Body of pancreas (tissue), 4 donors: Measurements from ENCODE around the gene IL11. TPM values are rescaled to one million over a fixed set of nuclear protein-coding genes. Genes with fewer than 3 reads are reported as not detected.
"Not testable (repeated sequence)": the region's sequence is repeated elsewhere in the genome, so short reads cannot be mapped to it uniquely, and the experiment has no call there.

Source experiments
- ATAC-seq: fragments of 150-250 bp; one replicate; pipeline ENCODE4 v1.9.1; 2016
- DNase-seq, 4 donors: peaks; one replicate each; pipeline ENCODE4 v3.0.0-alpha.2; 2019
- H3K27ac ChIP-seq, 4 donors: fragments of 200-600 bp; sonication (generic); 1 replicate in 3 of 4; 2 replicates in 1 of 4; pipeline versions ENCODE4 v1.5.1 to v1.6.1; 2016 to 2019; ENCODE audit warnings: mild to moderate bottlenecking in 1 of 4, mixed read lengths in 1 of 4, moderate library complexity in 1 of 4
- H3K27me3 ChIP-seq, 2 donors: fragments of 200-600 bp; sonication (generic); one replicate each; pipeline ENCODE4 v1.6.0; 2016; ENCODE audit warnings: mild to moderate bottlenecking in 1 of 2
- H3K36me3 ChIP-seq, 2 donors: fragments of 200-600 bp; sonication (generic); replicated peaks in 1 of 2; 2 replicates each; pipeline ENCODE4 v1.5.1; 2016; ENCODE audit warnings: low read depth in 2 of 2; ENCODE audit not compliant: insufficient read depth in 1 of 2
- H3K4me1 ChIP-seq: fragments of 200-600 bp; sonication (generic); one replicate; pipeline ENCODE4 v1.6.0; 2016
- H3K4me3 ChIP-seq, 2 donors: fragments of 200-600 bp; sonication (generic); 1 replicate in 1 of 2; 2 replicates in 1 of 2; pipeline ENCODE4 v1.5.1; 2016 to 2019
- H3K9me3 ChIP-seq, 3 donors: fragments of 200-600 bp; sonication (generic); 1 replicate in 2 of 3; 2 replicates in 1 of 3; pipeline ENCODE4 v1.5.1; 2016
- POLR2A ChIP-seq, 3 donors: fragments of 450-650 bp; IDR thresholded peaks; one replicate each; pipeline ENCODE4 v1.6.1; 2016; ENCODE audit warnings: antibody characterized with exemption in 3 of 3, mild to moderate bottlenecking in 2 of 3
- WGBS, 2 donors: methylation state at CpG; one replicate each; pipeline ENCODE4 v1.1.5; 2017; 5-methylcytosine and 5-hydroxymethylcytosine counted together
- intact Hi-C: fragments of 100-400 bp; cut with DNase I; formaldehyde crosslinking; loops from one replicate; pipeline ENCODE4 v1.15.1; 2023
- total RNA-seq, 2 donors: library from RNA; depleted of rRNA; stranded (reverse); fragments of >200 nt; gene quantifications; one replicate each; pipeline ENCODE4 v1.1.0, GENCODE V29; 2016
- TF ChIP-seq, protein P1 (sequence below), 7 experiments: fragments of 450-650 bp in 4 of 7; fragments of 200-600 bp in 3 of 7; sonication (generic) in 3 of 7; IDR thresholded peaks; one replicate each; pipeline ENCODE4 v1.5.1; 2016 to 2019; ENCODE audit warnings: antibody characterized with exemption in 7 of 7

Gene IL11
- total RNA-seq, 2 donors from 2014 or later: not detected

DNA sequence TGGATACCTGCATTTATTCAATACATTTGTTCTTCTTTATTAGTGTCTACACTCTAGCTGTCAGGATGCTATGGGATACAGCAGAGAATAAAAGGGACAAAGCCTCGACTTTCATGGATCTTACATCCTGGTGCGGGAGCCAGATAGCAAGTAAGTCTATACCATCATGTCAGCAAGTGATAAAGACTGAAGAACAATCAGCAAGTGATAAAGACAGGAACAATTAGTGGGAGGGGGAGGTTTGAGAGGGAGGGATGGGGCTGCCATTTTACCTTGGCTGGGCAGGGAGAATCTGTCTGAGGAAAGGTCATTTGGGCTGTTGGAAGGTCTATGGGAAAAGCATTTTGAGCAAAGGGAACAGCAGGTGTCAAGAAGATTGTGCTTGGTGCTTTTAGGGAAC, 39.9 kb upstream of the IL11 start:
- Histone ChIP-seq H3K4me1 (peaks cover 13% of the 10 kb centered on the region), H3K27me3 (no peaks in the 10 kb centered on the region), H3K36me3 (no peaks in the 10 kb centered on the region), H3K27ac (no peak overlapping the region), H3K9me3 (no peaks in the 10 kb centered on the region), H3K4me3 (no peak overlapping the region)
- intact Hi-C loops: no loop called here
- TF ChIP-seq, protein P1, sequence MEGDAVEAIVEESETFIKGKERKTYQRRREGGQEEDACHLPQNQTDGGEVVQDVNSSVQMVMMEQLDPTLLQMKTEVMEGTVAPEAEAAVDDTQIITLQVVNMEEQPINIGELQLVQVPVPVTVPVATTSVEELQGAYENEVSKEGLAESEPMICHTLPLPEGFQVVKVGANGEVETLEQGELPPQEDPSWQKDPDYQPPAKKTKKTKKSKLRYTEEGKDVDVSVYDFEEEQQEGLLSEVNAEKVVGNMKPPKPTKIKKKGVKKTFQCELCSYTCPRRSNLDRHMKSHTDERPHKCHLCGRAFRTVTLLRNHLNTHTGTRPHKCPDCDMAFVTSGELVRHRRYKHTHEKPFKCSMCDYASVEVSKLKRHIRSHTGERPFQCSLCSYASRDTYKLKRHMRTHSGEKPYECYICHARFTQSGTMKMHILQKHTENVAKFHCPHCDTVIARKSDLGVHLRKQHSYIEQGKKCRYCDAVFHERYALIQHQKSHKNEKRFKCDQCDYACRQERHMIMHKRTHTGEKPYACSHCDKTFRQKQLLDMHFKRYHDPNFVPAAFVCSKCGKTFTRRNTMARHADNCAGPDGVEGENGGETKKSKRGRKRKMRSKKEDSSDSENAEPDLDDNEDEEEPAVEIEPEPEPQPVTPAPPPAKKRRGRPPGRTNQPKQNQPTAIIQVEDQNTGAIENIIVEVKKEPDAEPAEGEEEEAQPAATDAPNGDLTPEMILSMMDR (IDR thresholded peaks at IDR 0.05): no peak
- no peak for TF ChIP-seq POLR2A (IDR thresholded peaks at IDR 0.05)
- no peak for DNase-seq
- WGBS, 2 donors: 93 to 95% methylated on average over 2 of the region's 2 CpGs
- no peak for ATAC-seq

DNA sequence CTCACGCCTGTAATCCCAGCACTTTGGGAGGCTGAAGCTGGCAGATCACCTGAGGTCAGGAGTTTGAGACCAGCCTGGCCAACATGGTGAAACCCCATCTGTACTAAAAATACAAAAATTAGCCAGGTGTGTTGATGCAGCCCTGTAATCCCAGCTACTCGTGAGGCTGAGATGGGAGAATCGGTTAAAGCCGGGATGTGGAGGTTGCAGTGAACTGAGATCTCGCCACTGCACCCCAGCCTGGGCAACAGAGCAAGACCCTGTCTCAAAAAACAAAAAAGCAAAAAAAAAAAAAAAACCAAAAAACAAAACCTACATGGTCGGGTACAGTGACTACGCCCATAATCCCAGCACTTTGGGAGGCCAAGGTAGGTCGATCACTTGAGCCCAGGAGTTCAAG, 38.9 kb upstream of the IL11 start:
- H3K36me3 ChIP-seq, ATAC-seq, H3K27me3 ChIP-seq, H3K27ac ChIP-seq, H3K9me3 ChIP-seq, DNase-seq, intact Hi-C loops, H3K4me3 ChIP-seq: not testable (repeated sequence)
- 87 to 95% methylated on average over 7 to 8 of the region's 8 CpGs for WGBS, 2 donors
- H3K4me1 ChIP-seq: peaks cover 13% of the 10 kb centered on the region

DNA sequence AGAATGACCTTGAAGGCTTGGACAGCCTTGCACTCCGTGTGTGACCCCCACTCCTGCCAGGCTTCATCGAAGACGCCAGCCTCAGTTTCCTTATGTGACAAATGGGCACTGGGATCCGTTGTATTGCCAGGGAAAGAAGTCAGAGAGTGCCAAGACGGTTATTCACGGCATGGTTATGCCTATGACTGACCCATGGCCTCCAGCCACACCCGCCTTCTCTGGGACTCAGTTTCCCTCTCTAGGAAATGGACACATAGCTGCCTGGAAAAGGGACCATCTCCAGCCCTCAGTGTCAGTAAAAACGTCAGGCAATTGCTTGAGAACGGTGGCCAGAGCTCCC, 38.2 kb upstream of the IL11 start:
- no peaks in the 10 kb centered on the region for H3K36me3 ChIP-seq
- no peak for TF ChIP-seq POLR2A (IDR thresholded peaks at IDR 0.05)
- TF ChIP-seq, protein P1 (IDR thresholded peaks at IDR 0.05): peak in 1 of 7 experiments; percentile 5
- H3K4me1 ChIP-seq: peaks cover 13% of the 10 kb centered on the region
- H3K27me3 ChIP-seq: no peaks in the 10 kb centered on the region
- 53 to 57% methylated on average over 9 of the region's 9 CpGs for WGBS, 2 donors
- no peaks in the 10 kb centered on the region for H3K9me3 ChIP-seq
- intact Hi-C loops: no loop called here
- ATAC-seq (no peak), DNase-seq (no peak)
- H3K27ac ChIP-seq: peak overlapping the region; percentile 93 to 100 (median 98)
- H3K4me3 ChIP-seq: no peak overlapping the region

DNA sequence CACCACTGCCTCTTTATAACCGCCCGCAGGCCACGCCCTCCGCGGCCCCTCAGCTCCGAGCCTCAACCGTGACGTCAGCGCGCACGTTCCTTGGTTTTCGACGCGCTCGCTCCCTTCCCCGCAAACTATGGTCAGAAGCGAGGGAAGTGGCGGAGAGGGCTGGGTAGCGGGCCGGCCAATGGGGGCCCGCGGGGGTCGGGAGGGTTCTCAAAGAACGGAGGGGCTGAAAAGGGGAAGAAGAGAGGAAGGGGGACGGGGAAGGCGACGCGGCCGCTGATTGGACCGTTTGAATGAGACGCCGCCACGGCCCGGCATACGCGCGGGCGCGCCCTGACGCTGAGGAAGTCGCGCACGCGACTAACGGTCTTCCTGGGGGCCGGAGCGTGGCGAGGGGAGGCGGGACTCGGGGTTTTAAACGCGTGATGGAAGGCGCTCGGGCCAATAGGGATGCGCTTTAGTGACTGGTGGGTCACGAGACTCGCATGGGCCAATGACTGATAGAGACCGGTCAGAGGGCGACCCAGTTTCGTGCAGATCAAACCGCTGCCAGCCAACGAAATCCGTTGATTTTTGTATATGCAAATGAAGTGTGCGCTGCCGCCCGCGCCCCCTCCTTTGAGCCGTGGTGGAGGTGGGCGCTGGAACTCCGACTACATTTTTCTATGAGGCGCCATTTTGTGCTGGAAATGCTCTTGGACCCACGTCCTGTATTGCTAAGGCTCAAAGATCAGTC, 37.7 kb upstream of the IL11 start:
- DNase-seq (peak; percentile 97 to 99 (median 98)), ATAC-seq (peak; percentile 95)
- intact Hi-C loops: no loop called here
- Histone ChIP-seq H3K27me3 (no peaks in the 10 kb centered on the region), H3K4me3 (peak overlapping the region; percentile 69 to 76), H3K9me3 (no peaks in the 10 kb centered on the region), H3K27ac (peak overlapping the region; percentile 93 to 100 (median 98)), H3K36me3 (no peaks in the 10 kb centered on the region), H3K4me1 (peaks cover 13% of the 10 kb centered on the region)
- WGBS, 2 donors: 0% methylated on average over 46 to 72 of the region's 72 CpGs
- TF ChIP-seq POLR2A (IDR thresholded peaks at IDR 0.05): peak in 1 of 3 donors; percentile 87
- TF ChIP-seq, protein P1 (IDR thresholded peaks at IDR 0.05): no peak

DNA sequence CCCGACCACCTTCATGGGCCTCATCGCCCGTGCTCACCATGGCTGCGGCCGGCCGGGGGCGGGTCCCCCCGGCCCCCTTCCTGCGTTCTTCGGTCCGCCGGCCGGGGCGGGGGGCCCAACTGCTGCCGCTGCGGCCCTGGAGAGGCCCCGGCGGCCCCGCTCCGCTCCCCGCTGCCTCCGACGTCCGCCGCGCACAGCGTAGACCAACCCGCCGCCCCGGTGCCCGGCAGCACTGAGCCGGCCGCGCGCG, 37.2 kb upstream of the IL11 start, which contains the start of gene UBE2S:
TSS of gene UBE2S (minus strand) at position 239 of the 250 bp plus-strand sequence. CDS start at position 40, 199 bp downstream.
- peak within 1 kb of the TSS; percentile 69 to 76 for H3K4me3 ChIP-seq
- H3K4me1 ChIP-seq: peaks cover 13% of the 10 kb centered on the region
- H3K9me3 ChIP-seq, intact Hi-C loops, ATAC-seq, H3K36me3 ChIP-seq, H3K27me3 ChIP-seq, DNase-seq: not testable (repeated sequence)
- TF ChIP-seq POLR2A (IDR thresholded peaks at IDR 0.05): peak in 2 of 3 donors; percentile 89 to 94
- 2% methylated on average over 36 of the region's 36 CpGs; no CpG with 5 or more reads in 1 of the 2 donors for WGBS, 2 donors
- H3K27ac ChIP-seq: peak within 1 kb of the TSS; percentile 93 to 100 (median 98)
